Liver (tissue), 3 donors: Measurements from ENCODE around the gene PRRX1.

Experiments
- ATF3 ChIP-seq: IDR thresholded peaks from 2 replicates; pipeline ENCODE4 v1.6.1; 2016; ENCODE audit warnings: antibody characterized with exemption
- GABPA ChIP-seq, 2 donors: IDR thresholded peaks in 1 of 2; conservative IDR thresholded peaks in 1 of 2; 2 replicates each; pipeline ENCODE4 v1.6.1; 2016; ENCODE audit warnings: antibody characterized with exemption in 2 of 2, mild to moderate bottlenecking in 1 of 2, moderate library complexity in 1 of 2
- MAX ChIP-seq: IDR thresholded peaks from 2 replicates; pipeline ENCODE4 v1.6.1; 2016; ENCODE audit warnings: antibody characterized with exemption
- RAD21 ChIP-seq, 2 donors: IDR thresholded peaks; 2 replicates each; pipeline ENCODE4 v1.6.1; 2016; ENCODE audit warnings: antibody characterized with exemption in 2 of 2, mild to moderate bottlenecking in 2 of 2
- SP1 ChIP-seq: IDR thresholded peaks from 2 replicates; pipeline ENCODE4 v1.6.1; 2018; ENCODE audit warnings: antibody characterized with exemption, mild to moderate bottlenecking
- TAF1 ChIP-seq: conservative IDR thresholded peaks from 2 replicates; pipeline ENCODE4 v1.6.1; 2016; ENCODE audit warnings: antibody characterized with exemption, mild to moderate bottlenecking
- TF ChIP-seq, protein P1 (sequence below): fragments of 150-350 bp; IDR thresholded peaks from 2 replicates; pipeline ENCODE4 v1.5.1; 2017; ENCODE audit warnings: improper control_type of control experiment, low read depth, low read length; ENCODE audit not compliant: missing input control
- TF ChIP-seq, protein P2 (sequence below): IDR thresholded peaks from 2 replicates; pipeline ENCODE4 v1.6.1; 2016; ENCODE audit warnings: antibody characterized with exemption, mild to moderate bottlenecking
- donor health status: healthy.
- donor health status: healthy.

GRCh38 chr1:170739803-170740202 lies 75.9 kb downstream of the PRRX1 start:
- TF ChIP-seq, protein P1, sequence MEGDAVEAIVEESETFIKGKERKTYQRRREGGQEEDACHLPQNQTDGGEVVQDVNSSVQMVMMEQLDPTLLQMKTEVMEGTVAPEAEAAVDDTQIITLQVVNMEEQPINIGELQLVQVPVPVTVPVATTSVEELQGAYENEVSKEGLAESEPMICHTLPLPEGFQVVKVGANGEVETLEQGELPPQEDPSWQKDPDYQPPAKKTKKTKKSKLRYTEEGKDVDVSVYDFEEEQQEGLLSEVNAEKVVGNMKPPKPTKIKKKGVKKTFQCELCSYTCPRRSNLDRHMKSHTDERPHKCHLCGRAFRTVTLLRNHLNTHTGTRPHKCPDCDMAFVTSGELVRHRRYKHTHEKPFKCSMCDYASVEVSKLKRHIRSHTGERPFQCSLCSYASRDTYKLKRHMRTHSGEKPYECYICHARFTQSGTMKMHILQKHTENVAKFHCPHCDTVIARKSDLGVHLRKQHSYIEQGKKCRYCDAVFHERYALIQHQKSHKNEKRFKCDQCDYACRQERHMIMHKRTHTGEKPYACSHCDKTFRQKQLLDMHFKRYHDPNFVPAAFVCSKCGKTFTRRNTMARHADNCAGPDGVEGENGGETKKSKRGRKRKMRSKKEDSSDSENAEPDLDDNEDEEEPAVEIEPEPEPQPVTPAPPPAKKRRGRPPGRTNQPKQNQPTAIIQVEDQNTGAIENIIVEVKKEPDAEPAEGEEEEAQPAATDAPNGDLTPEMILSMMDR: no peak
- no peak for TF ChIP-seq ATF3
- no peak for TF ChIP-seq GABPA (IDR thresholded peaks at IDR 0.05 in 1 of 2, conservative IDR thresholded peaks at IDR 0.05 in 1 of 2)
- TF ChIP-seq RAD21 (IDR thresholded peaks at IDR 0.05): no peak
- no peak for TF ChIP-seq TAF1
- TF ChIP-seq MAX: no peak
- TF ChIP-seq, protein P2, sequence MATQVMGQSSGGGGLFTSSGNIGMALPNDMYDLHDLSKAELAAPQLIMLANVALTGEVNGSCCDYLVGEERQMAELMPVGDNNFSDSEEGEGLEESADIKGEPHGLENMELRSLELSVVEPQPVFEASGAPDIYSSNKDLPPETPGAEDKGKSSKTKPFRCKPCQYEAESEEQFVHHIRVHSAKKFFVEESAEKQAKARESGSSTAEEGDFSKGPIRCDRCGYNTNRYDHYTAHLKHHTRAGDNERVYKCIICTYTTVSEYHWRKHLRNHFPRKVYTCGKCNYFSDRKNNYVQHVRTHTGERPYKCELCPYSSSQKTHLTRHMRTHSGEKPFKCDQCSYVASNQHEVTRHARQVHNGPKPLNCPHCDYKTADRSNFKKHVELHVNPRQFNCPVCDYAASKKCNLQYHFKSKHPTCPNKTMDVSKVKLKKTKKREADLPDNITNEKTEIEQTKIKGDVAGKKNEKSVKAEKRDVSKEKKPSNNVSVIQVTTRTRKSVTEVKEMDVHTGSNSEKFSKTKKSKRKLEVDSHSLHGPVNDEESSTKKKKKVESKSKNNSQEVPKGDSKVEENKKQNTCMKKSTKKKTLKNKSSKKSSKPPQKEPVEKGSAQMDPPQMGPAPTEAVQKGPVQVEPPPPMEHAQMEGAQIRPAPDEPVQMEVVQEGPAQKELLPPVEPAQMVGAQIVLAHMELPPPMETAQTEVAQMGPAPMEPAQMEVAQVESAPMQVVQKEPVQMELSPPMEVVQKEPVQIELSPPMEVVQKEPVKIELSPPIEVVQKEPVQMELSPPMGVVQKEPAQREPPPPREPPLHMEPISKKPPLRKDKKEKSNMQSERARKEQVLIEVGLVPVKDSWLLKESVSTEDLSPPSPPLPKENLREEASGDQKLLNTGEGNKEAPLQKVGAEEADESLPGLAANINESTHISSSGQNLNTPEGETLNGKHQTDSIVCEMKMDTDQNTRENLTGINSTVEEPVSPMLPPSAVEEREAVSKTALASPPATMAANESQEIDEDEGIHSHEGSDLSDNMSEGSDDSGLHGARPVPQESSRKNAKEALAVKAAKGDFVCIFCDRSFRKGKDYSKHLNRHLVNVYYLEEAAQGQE: no peak
- no peak for TF ChIP-seq SP1
